ENCODE results near the gene HERC2. TPM values are rescaled to one million over a fixed set of nuclear protein-coding genes. Genes with fewer than 3 reads are reported as not detected.

Gene HERC2
- total and polyA plus RNA-seq, 9 of the 15 experiments (the other 6 are each of a cell fraction or from before 2014, with no cell fraction given), result 10.6 to 84.0 (median 42.6) TPM

GRCh38 chr15:28068930-28069329, 253.0 kb downstream of the HERC2 start:
- intact Hi-C loops (cut with micrococcal nuclease) (no loop called here), in situ Hi-C loops (cut with MboI) (no loop called here)
- Histone ChIP-seq H4K20me1 (replicated peaks; ENCODE audit: control insufficient read depth, insufficient read depth, low read length) (no peaks in the 10 kb centered on the region), H3K9me1 (ENCODE audit: control insufficient read depth, insufficient read depth, low read length) (no peaks in the 10 kb centered on the region), H3K79me2 (ENCODE audit: control insufficient read depth, insufficient read depth, low read length) (no peaks in the 10 kb centered on the region), H2AFZ (ENCODE audit: low read depth, low read length) (no peak overlapping the region), H3K4me3 (no peak overlapping the region), H3K4me1 (replicated peaks in 1 of 2; ENCODE audit: control insufficient read depth in 2 of 2, insufficient read depth in 2 of 2, low read length in 2 of 2) (no peaks in the 10 kb centered on the region), H3K9ac (ENCODE audit: insufficient read depth in 1 of 2, low read depth in 2 of 2, low read length in 2 of 2) (no peak overlapping the region), H3K9me3 (replicated peaks; ENCODE audit: control insufficient read depth, insufficient read depth, low read depth, low read length) (no peaks in the 10 kb centered on the region; the same call in 1 of the 2 replicates), H3K4me2 (ENCODE audit: insufficient read depth, low read length) (no peak overlapping the region), H3K27me3 (ENCODE audit: control insufficient read depth in 2 of 2, insufficient read depth in 2 of 2, low read length in 2 of 2) (peaks cover 0 to 2% of the 10 kb centered on the region in 2 experiments; a peak in 1 of 5 replicates), H3K27ac (ENCODE audit: extremely low read depth, low read depth, low read length) (no peak overlapping the region), H3K36me3 (ENCODE audit: control insufficient read depth, insufficient read depth, low read length) (no peaks in the 10 kb centered on the region)
- no TSS peak for BruUV-seq (replicated peaks)
- 0% methylated on average over 1 of the region's 1 CpG for WGBS (ENCODE audit: insufficient coverage, low coverage, missing lambda C conversion rate)
- TF ChIP-seq GATAD2B (IDR thresholded peaks at IDR 0.05; ENCODE audit: borderline replicate concordance) (no peak), BCL6 (CRISPR knock-in tag; IDR thresholded peaks at IDR 0.05) (no peak), CREB5 (CRISPR knock-in tag; IDR thresholded peaks at IDR 0.05) (no peak), SPI1 (IDR thresholded peaks at IDR 0.05; ENCODE audit: borderline replicate concordance, low read depth, low read length) (peak; percentile 73; the same call in 1 of the 2 replicates), CREM (IDR thresholded peaks at IDR 0.05; ENCODE audit: low read depth) (no peak)
- ATAC-seq (no peak), DNase-seq (ENCODE audit: extremely low read depth in 1 of 4, low spot score in 3 of 4) (no peak), FAIRE-seq (no peak)
- ChIA-PET CTCF (ENCODE audit: low intra/inter-chr PET ratio) (no interaction called here), POLR2A (no interaction called here)

GRCh38 chr15:28066231-28066630, 255.7 kb downstream of the HERC2 start:
- no peaks in the 10 kb centered on the region for H4K20me1 ChIP-seq (replicated peaks; ENCODE audit: control insufficient read depth, insufficient read depth, low read length)
- ChIA-PET POLR2A (no interaction called here), CTCF (ENCODE audit: low intra/inter-chr PET ratio) (no interaction called here)
- H3K4me2 ChIP-seq (ENCODE audit: insufficient read depth, low read length), result no peak overlapping the region
- no peaks in the 10 kb centered on the region for H3K9me1 ChIP-seq (ENCODE audit: control insufficient read depth, insufficient read depth, low read length)
- H3K79me2 ChIP-seq (ENCODE audit: control insufficient read depth, insufficient read depth, low read length), result no peaks in the 10 kb centered on the region
- H3K36me3 ChIP-seq (ENCODE audit: control insufficient read depth, insufficient read depth, low read length), result no peaks in the 10 kb centered on the region
- no peaks in the 10 kb centered on the region; the same call in 1 of the 2 replicates for H3K9me3 ChIP-seq (replicated peaks; ENCODE audit: control insufficient read depth, insufficient read depth, low read depth, low read length)
- H3K4me3 ChIP-seq, result no peak overlapping the region
- DNase-seq (ENCODE audit: extremely low read depth in 1 of 4, low spot score in 3 of 4) (no peak), ATAC-seq (no peak), FAIRE-seq (no peak)
- WGBS (ENCODE audit: insufficient coverage, low coverage, missing lambda C conversion rate), result 0% methylated on average over 3 of the region's 3 CpGs
- in situ Hi-C loops (cut with MboI) (no loop called here), intact Hi-C loops (cut with micrococcal nuclease) (no loop called here)
- H3K27ac ChIP-seq (ENCODE audit: extremely low read depth, low read depth, low read length), result no peak overlapping the region
- H3K4me1 ChIP-seq (replicated peaks in 1 of 2; ENCODE audit: control insufficient read depth in 2 of 2, insufficient read depth in 2 of 2, low read length in 2 of 2), result no peaks in the 10 kb centered on the region
- BruUV-seq (replicated peaks), result no TSS peak
- no peaks in the 10 kb centered on the region for H3K27me3 ChIP-seq (ENCODE audit: control insufficient read depth in 2 of 2, insufficient read depth in 2 of 2, low read length in 2 of 2)
- H3K9ac ChIP-seq (ENCODE audit: insufficient read depth in 1 of 2, low read depth in 2 of 2, low read length in 2 of 2), result no peak overlapping the region
- no peak overlapping the region for H2AFZ ChIP-seq (ENCODE audit: low read depth, low read length)
- TF ChIP-seq ZNF644 (tag; IDR thresholded peaks at IDR 0.05; ENCODE audit: low read depth) (no peak), MXI1 (IDR thresholded peaks at IDR 0.05; ENCODE audit: low read depth, low read length) (no peak), TAF9B (IDR thresholded peaks at IDR 0.05; ENCODE audit: partially characterized antibody) (no peak), RREB1 (CRISPR knock-in tag; IDR thresholded peaks at IDR 0.05) (no peak), STAT5A (IDR thresholded peaks at IDR 0.05; ENCODE audit: borderline replicate concordance, low read length) (no peak), TRIM28 (IDR thresholded peaks at IDR 0.05) (no peak)
